Gastroesophageal sphincter (tissue), 2 donors: ENCODE results near the gene UGT2B28.
"Not testable (repeated sequence)": the region's sequence is repeated elsewhere in the genome, so short reads cannot be mapped to it uniquely, and the experiment has no call there.

ENCODE experiments used
- EP300 ChIP-seq: sonication (generic); formaldehyde crosslinking; IDR thresholded peaks from one replicate; pipeline ENCODE4 v1.6.1; 2017; ENCODE audit warnings: antibody characterized with exemption, mild to moderate bottlenecking
- POLR2A ChIP-seq, 2 donors: fragments of 450-650 bp; IDR thresholded peaks; one replicate each; pipeline ENCODE4 v1.6.1; 2017; ENCODE audit warnings: antibody characterized with exemption in 2 of 2, mild to moderate bottlenecking in 2 of 2, moderate library complexity in 1 of 2
- POLR2AphosphoS5 ChIP-seq: sonication (generic); formaldehyde crosslinking; IDR thresholded peaks from one replicate; pipeline ENCODE4 v1.6.1; 2017; ENCODE audit warnings: antibody characterized with exemption

DNA sequence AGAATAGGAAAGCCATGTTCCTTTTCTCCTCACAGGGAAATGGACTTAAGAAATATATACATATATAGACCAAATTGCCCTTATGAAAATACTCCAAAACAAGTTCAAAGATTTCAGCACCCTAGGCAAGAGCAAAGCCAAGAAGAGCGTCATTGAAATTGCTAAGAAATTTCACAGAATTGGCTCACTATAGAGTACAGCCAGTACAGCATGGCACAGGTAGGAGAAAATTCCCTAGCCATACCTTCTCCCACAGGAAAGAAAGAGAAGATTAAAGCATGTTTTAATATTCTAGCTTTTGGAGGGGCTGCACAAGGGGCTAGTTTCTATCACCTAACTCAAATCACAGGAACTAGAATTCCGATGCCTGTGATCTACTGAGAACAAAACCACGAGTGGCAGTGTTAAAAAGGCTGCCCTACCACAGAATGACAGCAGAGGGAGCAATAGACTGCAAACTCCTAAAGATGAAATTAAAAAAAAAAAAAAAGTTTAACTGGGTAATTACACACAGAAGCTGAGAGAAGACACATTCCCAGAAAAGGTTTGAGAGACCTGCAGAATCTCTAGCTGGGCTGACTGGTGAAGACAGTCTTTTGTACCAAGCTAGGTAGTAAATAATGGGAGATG is 37.5 kb downstream of the UGT2B28 start:
- TF ChIP-seq POLR2A (IDR thresholded peaks at IDR 0.05); POLR2AphosphoS5; EP300: not testable (repeated sequence)
